Neural cell (in vitro differentiated cells): ENCODE results near the gene APBB2. TPM values are rescaled to one million over a fixed set of nuclear protein-coding genes. Genes with fewer than 3 reads are reported as not detected.

Experiments
- H2AFZ ChIP-seq: fragments of 200-600, 300-800 bp; sonication (generic), shearing (Covaris generic); 2 replicates; pipeline ENCODE4 v1.6.0; 2014; ENCODE audit warnings: low read depth, mild to moderate bottlenecking, antibody characterized with exemption, low read length, moderate library complexity
- H3F3A ChIP-seq: fragments of 200-600 bp; shearing (Covaris generic); 2 replicates; pipeline ENCODE4 v1.6.1; 2016; ENCODE audit warnings: mild to moderate bottlenecking, moderate library complexity, mixed read lengths, antibody characterized with exemption, low read length; ENCODE audit not compliant: insufficient read depth, poor library complexity, severe bottlenecking
- H3K27ac ChIP-seq: fragments of 200-600, 300-800 bp; sonication (generic), shearing (Covaris generic); 2 replicates; pipeline ENCODE4 v1.5.1; 2014; ENCODE audit warnings: mild to moderate bottlenecking, low read length, moderate library complexity
- H3K27me3 ChIP-seq: fragments of 300-800, 200-600 bp; sonication (generic), shearing (Covaris generic); 2 replicates; pipeline ENCODE4 v1.6.0; 2014; ENCODE audit warnings: mild to moderate bottlenecking, low read depth, low read length, moderate library complexity; ENCODE audit not compliant: insufficient read depth
- H3K36me3 ChIP-seq: fragments of 300-800, 200-600 bp; sonication (generic), shearing (Covaris generic); 2 replicates; pipeline ENCODE4 v1.5.1; 2014; ENCODE audit warnings: mild to moderate bottlenecking, antibody characterized with exemption, low read length, moderate library complexity; ENCODE audit not compliant: insufficient read depth
- H3K4me2 ChIP-seq: fragments of 300-800, 200-600 bp; sonication (generic), shearing (Covaris generic); 2 replicates; pipeline ENCODE4 v1.6.0; 2014; ENCODE audit warnings: mild to moderate bottlenecking, low read length
- H3K4me3 ChIP-seq: fragments of 300-800, 200-600 bp; sonication (generic), shearing (Covaris generic); 2 replicates; pipeline ENCODE4 v1.5.1; 2014; ENCODE audit warnings: mild to moderate bottlenecking, low read length, moderate library complexity
- H3K79me2 ChIP-seq: fragments of 200-600 bp; shearing (Covaris generic); replicated peaks from 2 replicates; pipeline ENCODE4 v1.6.0; 2014; ENCODE audit warnings: mild to moderate bottlenecking, low read length, moderate library complexity; ENCODE audit not compliant: insufficient read depth
- H3K9ac ChIP-seq: fragments of 300-800, 200-600 bp; sonication (generic), shearing (Covaris generic); 2 replicates; pipeline ENCODE4 v1.6.1; 2016; ENCODE audit warnings: mild to moderate bottlenecking, low read length, mixed read lengths
- H3K9me2 ChIP-seq: fragments of 200-600 bp; shearing (Covaris generic); 2 replicates; pipeline ENCODE4 v1.6.1; 2016; ENCODE audit warnings: mild to moderate bottlenecking, low read length, mixed read lengths; ENCODE audit not compliant: insufficient read depth
- H3K9me3 ChIP-seq: fragments of 200-600, 300-800 bp; sonication (generic), shearing (Covaris generic); 2 replicates; pipeline ENCODE4 v1.6.1; 2016; ENCODE audit warnings: mild to moderate bottlenecking, mixed run types, low read length, moderate library complexity, mixed read lengths
- H4K20me1 ChIP-seq: fragments of 200-600 bp; shearing (Covaris generic); 2 replicates; pipeline ENCODE4 v1.6.1; 2016; ENCODE audit warnings: mild to moderate bottlenecking, mixed run types; ENCODE audit not compliant: insufficient read depth
- CTCF ChIP-seq: fragments of 450-650 bp; IDR thresholded peaks from 2 replicates; pipeline ENCODE4 v1.5.1; 2014; ENCODE audit warnings: antibody characterized with exemption, mild to moderate bottlenecking, moderate library complexity; ENCODE audit not compliant: poor library complexity, severe bottlenecking
- EP300 ChIP-seq: fragments of 450-650 bp; conservative IDR thresholded peaks from 2 replicates; pipeline ENCODE4 v1.6.1; 2014; ENCODE audit warnings: antibody characterized with exemption, mild to moderate bottlenecking, moderate library complexity; ENCODE audit not compliant: poor library complexity, severe bottlenecking
- EZH2 ChIP-seq: fragments of 200-600, 300-800 bp; shearing (Covaris generic), sonication (generic); IDR thresholded peaks from 2 replicates; pipeline ENCODE4 v1.6.1; 2014; ENCODE audit warnings: antibody characterized with exemption, low read length, borderline replicate concordance, mild to moderate bottlenecking; ENCODE audit not compliant: insufficient read depth, poor library complexity, severe bottlenecking
- MXI1 ChIP-seq: fragments of 450-650 bp; conservative IDR thresholded peaks from 2 replicates; pipeline ENCODE4 v1.6.1; 2014; ENCODE audit warnings: antibody characterized with exemption, mild to moderate bottlenecking; ENCODE audit not compliant: poor library complexity, severe bottlenecking
- POLR2AphosphoS5 ChIP-seq: IDR thresholded peaks from 2 replicates; pipeline ENCODE4 v1.6.1; 2012
- RAD21 ChIP-seq: fragments of 450-650 bp; conservative IDR thresholded peaks from 2 replicates; pipeline ENCODE4 v1.6.1; 2014; ENCODE audit warnings: antibody characterized with exemption, mild to moderate bottlenecking, moderate library complexity
- REST ChIP-seq: IDR thresholded peaks from 2 replicates; pipeline ENCODE4 v1.6.1; 2012; ENCODE audit warnings: borderline replicate concordance
- SMC3 ChIP-seq: fragments of 450-650 bp; conservative IDR thresholded peaks from 2 replicates; pipeline ENCODE4 v1.6.1; 2014; ENCODE audit warnings: antibody characterized with exemption, mild to moderate bottlenecking, moderate library complexity; ENCODE audit not compliant: poor library complexity
- TAF1 ChIP-seq: IDR thresholded peaks from 2 replicates; pipeline ENCODE4 v1.6.1; 2012; ENCODE audit warnings: low read depth
- polyA plus RNA-seq: library from polyadenylated mRNA; depleted of rRNA; stranded (reverse); fragments of >200 nt; gene quantifications from 2 replicates; pipeline ENCODE4 v1.2.3, GENCODE V29; 2014

APBB2 gene
- polyA plus RNA-seq, 1 donor from 2014 or later: 41.9 TPM

- no peaks in the 10 kb centered on the region for H3K79me2 ChIP-seq
- H3K36me3 ChIP-seq: no peaks in the 10 kb centered on the region
- H3K9ac ChIP-seq: no peak overlapping the region
- H4K20me1 ChIP-seq: no peaks in the 10 kb centered on the region
- no peaks in the 10 kb centered on the region for H3F3A ChIP-seq
- H3K9me3 ChIP-seq: no peaks in the 10 kb centered on the region
- no peak overlapping the region for H3K4me3 ChIP-seq
- H2AFZ ChIP-seq: no peak overlapping the region
- TF ChIP-seq MXI1 (no peak), POLR2AphosphoS5 (peak; percentile 31)
- no peaks in the 10 kb centered on the region for H3K9me2 ChIP-seq
- H3K27ac ChIP-seq: no peak overlapping the region
- H3K4me2 ChIP-seq: no peak overlapping the region
- no peaks in the 10 kb centered on the region for H3K27me3 ChIP-seq
These were observed 175.0 kb downstream of the APBB2 start for GRCh38 chr4:41039317-41039716.

GRCh38 chr4:41038304-41038703 lies 176.0 kb downstream of the APBB2 start:
- no peaks in the 10 kb centered on the region for H3K9me3 ChIP-seq
- no peak overlapping the region for H3K9ac ChIP-seq
- H3K27me3 ChIP-seq: no peaks in the 10 kb centered on the region
- H3K27ac ChIP-seq: no peak overlapping the region
- H3K4me2 ChIP-seq: no peak overlapping the region
- no peaks in the 10 kb centered on the region for H3K9me2 ChIP-seq
- H2AFZ ChIP-seq: no peak overlapping the region
- TF ChIP-seq EP300 (no peak), MXI1 (no peak), SMC3 (no peak), REST (no peak), EZH2 (no peak), POLR2AphosphoS5 (no peak), CTCF (no peak), TAF1 (no peak), RAD21 (no peak)
- H3K4me3 ChIP-seq: no peak overlapping the region
- H3K36me3 ChIP-seq: no peaks in the 10 kb centered on the region
- H3F3A ChIP-seq: no peaks in the 10 kb centered on the region
- H3K79me2 ChIP-seq: no peaks in the 10 kb centered on the region
- no peaks in the 10 kb centered on the region for H4K20me1 ChIP-seq

- H3K4me2 ChIP-seq: no peak overlapping the region
These were observed 185.2 kb downstream of the APBB2 start for GRCh38 chr4:41029098-41029497.

More at GRCh38 chr4:41029098-41029497, 185.2 kb downstream of the APBB2 start:
- Histone ChIP-seq H4K20me1 (no peaks in the 10 kb centered on the region), H3K36me3 (no peaks in the 10 kb centered on the region), H3K4me3 (no peak overlapping the region), H3K9me3 (no peaks in the 10 kb centered on the region), H2AFZ (no peak overlapping the region), H3K79me2 (no peaks in the 10 kb centered on the region), H3K27ac (no peak overlapping the region), H3F3A (no peaks in the 10 kb centered on the region), H3K9ac (no peak overlapping the region), H3K9me2 (no peaks in the 10 kb centered on the region), H3K27me3 (no peaks in the 10 kb centered on the region)
- TF ChIP-seq MXI1 (no peak), CTCF (no peak), RAD21 (no peak), EZH2 (no peak), EP300 (no peak), SMC3 (no peak), TAF1 (no peak), POLR2AphosphoS5 (no peak), REST (no peak)
